Naive thymus-derived CD4-positive, alpha-beta T cell (primary cell): ENCODE results near the gene DCAF4L1. TPM values are rescaled to one million over a fixed set of nuclear protein-coding genes. Genes with fewer than 3 reads are reported as not detected.

Experiments
- ATAC-seq: fragments of 150-1000 bp; cut with Tn5 transposase; 2 replicates; pipeline ENCODE4 v1.10.0; 2021; ENCODE audit warnings: mild to moderate bottlenecking, moderate library complexity
- CTCF ChIA-PET: fragments of 350-600 bp; sonication (Branson Sonifier 250); formaldehyde crosslinking; loops from one replicate; lab custom pipeline; 2021; ENCODE audit warnings: antibody characterized with exemption; lab: Charles Lee
- POLR2A ChIA-PET: fragments of 350-600 bp; sonication (Branson Sonifier 250); formaldehyde crosslinking; loops from one replicate; lab custom pipeline; 2021; ENCODE audit warnings: antibody characterized with exemption, inconsistent platforms; lab: Charles Lee
- DNase-seq, 9 donors: peaks; one replicate each; pipeline versions ENCODE4 v3.0.0 to v3.0.0-alpha.2; 2020 to 2022; ENCODE audit warnings: mixed read lengths in 1 of 9
- H3K27ac ChIP-seq: one replicate; pipeline ENCODE4 v1.7.0; 2013; ENCODE audit warnings: mild to moderate bottlenecking, low read depth, low read length, moderate library complexity
- H3K27me3 ChIP-seq, 2 donors: one replicate each; pipeline ENCODE4 v1.7.0; 2013; ENCODE audit warnings: low read length in 2 of 2, mild to moderate bottlenecking in 2 of 2, moderate library complexity in 2 of 2; ENCODE audit not compliant: control insufficient read depth in 2 of 2, insufficient read depth in 2 of 2
- H3K36me3 ChIP-seq, 3 experiments: 1 replicate in 2 of 3; 2 replicates in 1 of 3; pipeline ENCODE4 v1.7.0; 2013; ENCODE audit warnings: low read length in 3 of 3, mild to moderate bottlenecking in 3 of 3, moderate library complexity in 1 of 3; ENCODE audit not compliant: insufficient read depth in 3 of 3, control insufficient read depth in 2 of 3
- H3K4me1 ChIP-seq, 2 donors: one replicate each; pipeline ENCODE4 v1.7.0; 2013; ENCODE audit warnings: low read length in 2 of 2, mild to moderate bottlenecking in 2 of 2, moderate library complexity in 1 of 2; ENCODE audit not compliant: control insufficient read depth in 2 of 2, insufficient read depth in 2 of 2
- H3K4me3 ChIP-seq: 2 replicates; pipeline ENCODE4 v1.7.0; 2013; ENCODE audit warnings: mild to moderate bottlenecking, low read length
- H3K9me3 ChIP-seq, 3 experiments: 1 replicate in 2 of 3; 2 replicates in 1 of 3; pipeline ENCODE4 v1.7.0; 2013; ENCODE audit warnings: low read length in 3 of 3; ENCODE audit not compliant: control insufficient read depth in 2 of 3
- H3K27ac Mint-ChIP-seq, 9 donors: one replicate each; pipeline ENCODE4 v1.8.0; 2020 to 2022; ENCODE audit warnings: mixed read lengths in 9 of 9, mild to moderate bottlenecking in 8 of 9, moderate library complexity in 5 of 9, inconsistent platforms in 2 of 9
- H3K27me3 Mint-ChIP-seq, 5 donors: one replicate each; pipeline ENCODE4 v1.8.0; 2021 to 2022; ENCODE audit warnings: mixed read lengths in 5 of 5, mild to moderate bottlenecking in 1 of 5
- H3K36me3 Mint-ChIP-seq, 5 donors: one replicate each; pipeline ENCODE4 v1.8.0; 2020 to 2022; ENCODE audit warnings: mixed read lengths in 5 of 5, mild to moderate bottlenecking in 3 of 5, inconsistent platforms in 1 of 5
- H3K4me1 Mint-ChIP-seq, 7 donors: one replicate each; pipeline ENCODE4 v1.8.0; 2020 to 2022; ENCODE audit warnings: mixed read lengths in 7 of 7, mild to moderate bottlenecking in 3 of 7, inconsistent platforms in 1 of 7
- H3K4me3 Mint-ChIP-seq, 10 donors: one replicate each; pipeline ENCODE4 v1.8.0; 2020 to 2022; ENCODE audit warnings: mild to moderate bottlenecking in 10 of 10, mixed read lengths in 10 of 10, moderate library complexity in 6 of 10, inconsistent platforms in 2 of 10
- H3K9me3 Mint-ChIP-seq, 11 donors: one replicate each; pipeline ENCODE4 v1.8.0; 2020 to 2022; ENCODE audit warnings: mixed read lengths in 11 of 11, mild to moderate bottlenecking in 4 of 11, inconsistent platforms in 1 of 11, moderate library complexity in 1 of 11
- intact Hi-C, 2 donors: fragments of 100-400 bp; cut with micrococcal nuclease; formaldehyde crosslinking; loops; one replicate each; pipeline ENCODE4 v1.15.1; 2023
- polyA plus RNA-seq, 2 donors: library from polyadenylated mRNA; unstranded; fragments of 300-500 nt; fragmentation: Illumina TruSeq; gene quantifications; one replicate each; pipeline ENCODE4 v1.2.3, GENCODE V29; 2021
- total RNA-seq, 6 experiments: library from RNA in 5 of 6; stranded (reverse) in 5 of 6; gene quantifications; 1 replicate in 5 of 6; 2 replicates in 1 of 6; pipeline ENCODE4 v1.2.3 and lab custom pipeline; 2021 to 2026

Gene DCAF4L1
- total and polyA plus RNA-seq, 7 experiments from 2014 or later = 0.15 to 0.35 (median 0.28) TPM; not detected in 1

- intact Hi-C loops = loop anchor here (2.0 to 5.0 kb wide), 3 partner anchors 17 to 680 kb away; partner anchors contain the start of gene ATP8A1 (in 1 of the 2)
- no peak for ATAC-seq
- no peak for DNase-seq
- peaks cover 18 to 51% (median 47%) of the 10 kb centered on the region in 7 donors for H3K4me1 Mint-ChIP-seq
- H3K9me3 Mint-ChIP-seq = no peaks in the 10 kb centered on the region
- ChIA-PET CTCF (no interaction called here), POLR2A (interaction anchor here (0.7 to 0.9 kb wide), 2 partner anchors 8 to 22 kb away, joined by 3 to 5 read pairs; no protein-coding TSS in a partner anchor)
- peaks cover 12 to 16% of the 10 kb centered on the region in 2 donors for H3K4me1 ChIP-seq
- H3K4me3 ChIP-seq = no peak overlapping the region
- H3K27me3 Mint-ChIP-seq = no peaks in the 10 kb centered on the region
- H3K27me3 ChIP-seq = no peaks in the 10 kb centered on the region
- no peak overlapping the region for H3K27ac ChIP-seq
- H3K36me3 ChIP-seq = peaks cover 0 to 5% (median 0%) of the 10 kb centered on the region in 3 experiments
- peaks cover 0 to 4% (median 0%) of the 10 kb centered on the region in 5 donors for H3K36me3 Mint-ChIP-seq
- H3K27ac Mint-ChIP-seq = peak overlapping the region in 4 of 9 donors; percentile 59 to 99 (median 78)
- no peaks in the 10 kb centered on the region for H3K9me3 ChIP-seq
- peak overlapping the region; percentile 35 to 97 (median 94) for H3K4me3 Mint-ChIP-seq
Measured at GRCh38 chr4:41991916-41992767, 10.6 kb downstream of the DCAF4L1 start.

GRCh38 chr4:41992967-41993857 lies 11.7 kb downstream of the DCAF4L1 start:
- Histone ChIP-seq H3K4me3 (no peak overlapping the region), H3K9me3 (no peaks in the 10 kb centered on the region), H3K36me3 (peaks cover 0 to 5% (median 0%) of the 10 kb centered on the region in 3 experiments), H3K27ac (no peak overlapping the region), H3K4me1 (peaks cover 12 to 16% of the 10 kb centered on the region in 2 donors), H3K27me3 (no peaks in the 10 kb centered on the region)
- intact Hi-C loops = loop anchor here (2.0 to 5.0 kb wide), 3 partner anchors 16 to 679 kb away; partner anchors contain the start of gene ATP8A1 (in 1 of the 2)
- no peaks in the 10 kb centered on the region for H3K27me3 Mint-ChIP-seq
- no peak for ATAC-seq
- peaks cover 0 to 9% (median 5%) of the 10 kb centered on the region in 5 donors for H3K36me3 Mint-ChIP-seq
- DNase-seq = no peak
- CTCF ChIA-PET = no interaction called here
- no peaks in the 10 kb centered on the region for H3K9me3 Mint-ChIP-seq
- peak overlapping the region in 4 of 10 donors; percentile 26 to 94 (median 54) for H3K4me3 Mint-ChIP-seq
- peaks cover 18 to 62% (median 54%) of the 10 kb centered on the region in 7 donors for H3K4me1 Mint-ChIP-seq
- H3K27ac Mint-ChIP-seq = peak overlapping the region in 1 of 9 donors; percentile 21
- POLR2A ChIA-PET = interaction anchor here (0.7 to 0.9 kb wide), 2 partner anchors 9 to 23 kb away, joined by 3 to 5 read pairs; no protein-coding TSS in a partner anchor

GRCh38 chr4:41994461-41994985 lies 13.0 kb downstream of the DCAF4L1 start:
- peaks cover 0 to 5% (median 0%) of the 10 kb centered on the region in 3 experiments for H3K36me3 ChIP-seq
- Mint-ChIP-seq H3K9me3 (no peaks in the 10 kb centered on the region), H3K27me3 (no peaks in the 10 kb centered on the region), H3K4me1 (peaks cover 19 to 65% (median 50%) of the 10 kb centered on the region in 7 donors), H3K36me3 (peaks cover 0 to 9% (median 5%) of the 10 kb centered on the region in 5 donors), H3K4me3 (peak overlapping the region in 1 of 10 donors; percentile 25), H3K27ac (peak overlapping the region in 1 of 9 donors; percentile 62)
- no peak overlapping the region for H3K27ac ChIP-seq
- H3K27me3 ChIP-seq = no peaks in the 10 kb centered on the region
- intact Hi-C loops = loop anchor here (5.0 kb wide), 2 partner anchors 663 to 678 kb away; partner anchors contain the start of gene ATP8A1 (in 1 of the 2)
- no peak for DNase-seq
- ATAC-seq = no peak
- H3K4me3 ChIP-seq = no peak overlapping the region
- H3K9me3 ChIP-seq = no peaks in the 10 kb centered on the region
- POLR2A ChIA-PET = no interaction called here
- CTCF ChIA-PET = interaction anchor here (0.7 kb wide), 1 partner anchor 24 kb away, joined by 9 read pairs; no protein-coding TSS in a partner anchor
- H3K4me1 ChIP-seq = peaks cover 12 to 14% of the 10 kb centered on the region in 2 donors

- ATAC-seq (no peak), DNase-seq (no peak)
- Histone ChIP-seq H3K4me3 (no peak overlapping the region), H3K27ac (no peak overlapping the region), H3K4me1 (no peaks in the 10 kb centered on the region), H3K27me3 (no peaks in the 10 kb centered on the region), H3K9me3 (no peaks in the 10 kb centered on the region), H3K36me3 (no peaks in the 10 kb centered on the region)
- CTCF ChIA-PET = no interaction called here
- POLR2A ChIA-PET = no interaction called here
- no peak overlapping the region for H3K27ac Mint-ChIP-seq
- intact Hi-C loops = no loop called here
- H3K27me3 Mint-ChIP-seq = no peaks in the 10 kb centered on the region
- no peak overlapping the region for H3K4me3 Mint-ChIP-seq
- peaks cover under 1 to 64% (median 43%) of the 10 kb centered on the region in 7 donors for H3K4me1 Mint-ChIP-seq
- no peaks in the 10 kb centered on the region for H3K9me3 Mint-ChIP-seq
- peaks cover 5 to 21% (median 14%) of the 10 kb centered on the region in 5 donors for H3K36me3 Mint-ChIP-seq
Measured at GRCh38 chr4:41998019-41998418, 16.5 kb downstream of the DCAF4L1 start.

GRCh38 chr4:41999321-41999720 lies 17.8 kb downstream of the DCAF4L1 start:
- no peaks in the 10 kb centered on the region for H3K36me3 ChIP-seq
- ChIA-PET POLR2A (no interaction called here), CTCF (interaction anchor here (0.6 kb wide), 1 partner anchor 9 kb away, joined by 3 read pairs; no protein-coding TSS in a partner anchor)
- no peaks in the 10 kb centered on the region for H3K4me1 ChIP-seq
- no peaks in the 10 kb centered on the region for H3K27me3 ChIP-seq
- H3K27ac ChIP-seq = no peak overlapping the region
- Mint-ChIP-seq H3K9me3 (no peaks in the 10 kb centered on the region), H3K27ac (peak overlapping the region in 2 of 9 donors; percentile 12 to 40), H3K4me1 (peaks cover 2 to 74% (median 55%) of the 10 kb centered on the region in 7 donors), H3K36me3 (peaks cover 5 to 34% (median 25%) of the 10 kb centered on the region in 5 donors), H3K27me3 (no peaks in the 10 kb centered on the region), H3K4me3 (no peak overlapping the region)
- no peaks in the 10 kb centered on the region for H3K9me3 ChIP-seq
- ATAC-seq (no peak), DNase-seq (no peak)
- intact Hi-C loops = no loop called here
- no peak overlapping the region for H3K4me3 ChIP-seq
